GM18499 (cell line): ENCODE data around the gene TIPIN.
"Not testable (repeated sequence)": the region's sequence is repeated elsewhere in the genome, so short reads cannot be mapped to it uniquely, and the experiment has no call there.

ENCODE experiments used
- ATAC-seq: cut with Tn5 transposase; IDR thresholded peaks from one replicate; pipeline ENCODE4 v1.9.1; 2021; ENCODE audit warnings: moderate number of reproducible peaks; ENCODE audit not compliant: insufficient read depth, unreplicated experiment

The TIPIN gene

GRCh38 chr15:66386204-66387123, 30.0 kb upstream of the TIPIN start, which contains the start of gene MAP2K1:
Gene MAP2K1 (plus strand): TSS chr15:66386912. CDS start chr15:66387348, 436 bp downstream.
- ATAC-seq = peak; percentile 41

DNA sequence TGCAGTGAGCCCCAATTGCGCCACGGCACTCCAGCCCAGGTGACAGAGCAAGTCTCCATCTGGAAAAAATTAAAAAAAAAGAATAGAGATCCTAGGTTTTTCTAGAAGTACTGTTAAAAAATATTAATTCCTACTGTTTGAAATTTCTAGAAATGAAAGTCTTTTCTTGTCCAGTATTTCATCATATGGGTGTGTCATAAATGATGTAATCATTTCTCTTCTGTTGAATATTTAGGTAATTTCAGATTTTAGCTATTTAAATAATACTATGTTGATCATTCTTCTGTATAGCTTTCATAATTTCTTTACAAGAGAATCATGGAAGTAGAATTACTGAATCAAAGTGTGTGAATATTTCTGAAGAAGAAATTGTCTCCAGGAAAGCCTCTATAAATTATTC, 24.9 kb upstream of the TIPIN start:
- not testable (repeated sequence) for ATAC-seq

GRCh38 chr15:66378814-66379430, 22.4 kb upstream of the TIPIN start:
- ATAC-seq = no peak

- no peak for ATAC-seq
These were observed 17.7 kb upstream of the TIPIN start for GRCh38 chr15:66374179-66374578.

GRCh38 chr15:66369773-66370651, 13.5 kb upstream of the TIPIN start:
- no peak for ATAC-seq

DNA sequence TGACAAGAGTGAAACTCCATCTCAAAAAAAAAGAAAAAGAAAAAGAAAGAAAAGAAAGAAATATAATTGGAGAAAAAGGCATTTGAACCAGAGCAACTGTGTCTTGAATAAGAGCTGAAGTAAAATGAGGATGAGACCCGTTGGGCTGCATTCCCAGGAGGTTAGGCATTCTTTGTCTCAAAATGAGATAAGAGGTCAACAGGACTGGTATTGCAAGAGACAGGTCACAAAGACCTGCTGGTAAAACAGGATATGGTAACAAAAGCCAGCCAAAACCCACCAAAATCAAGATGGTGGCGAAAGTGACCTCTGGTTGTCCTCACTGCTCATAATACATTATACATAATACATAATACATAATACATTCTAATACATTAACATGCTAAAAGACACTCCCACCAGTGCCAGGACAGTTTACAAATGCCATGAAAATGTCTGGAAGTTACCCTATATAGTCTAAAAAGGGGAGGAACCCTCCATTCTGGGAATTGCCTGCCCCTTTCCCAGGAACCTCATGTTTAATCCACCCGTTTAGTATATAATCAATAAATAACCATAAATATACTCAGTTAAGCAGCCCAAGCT, 8.6 kb upstream of the TIPIN start:
- no peak for ATAC-seq

DNA sequence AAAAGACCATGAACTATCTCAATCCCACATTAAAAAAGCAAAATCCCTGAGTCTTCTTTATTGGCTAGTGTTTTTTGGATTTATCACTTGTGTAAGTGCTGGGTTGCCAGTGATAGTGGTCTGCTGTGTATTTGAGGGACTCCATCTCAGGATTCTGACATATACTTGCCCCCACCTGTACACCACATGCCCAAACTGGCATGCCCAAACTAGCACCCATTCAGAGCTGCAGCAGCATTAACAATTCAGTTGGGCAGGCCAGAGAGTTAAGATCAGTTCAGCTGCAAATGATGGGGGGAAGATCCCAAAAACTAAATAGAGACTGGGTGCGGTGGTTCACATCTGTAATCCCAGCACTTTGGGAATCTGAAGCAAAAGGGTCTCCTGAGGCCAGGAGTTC, 6.3 kb upstream of the TIPIN start:
- no peak for ATAC-seq

DNA sequence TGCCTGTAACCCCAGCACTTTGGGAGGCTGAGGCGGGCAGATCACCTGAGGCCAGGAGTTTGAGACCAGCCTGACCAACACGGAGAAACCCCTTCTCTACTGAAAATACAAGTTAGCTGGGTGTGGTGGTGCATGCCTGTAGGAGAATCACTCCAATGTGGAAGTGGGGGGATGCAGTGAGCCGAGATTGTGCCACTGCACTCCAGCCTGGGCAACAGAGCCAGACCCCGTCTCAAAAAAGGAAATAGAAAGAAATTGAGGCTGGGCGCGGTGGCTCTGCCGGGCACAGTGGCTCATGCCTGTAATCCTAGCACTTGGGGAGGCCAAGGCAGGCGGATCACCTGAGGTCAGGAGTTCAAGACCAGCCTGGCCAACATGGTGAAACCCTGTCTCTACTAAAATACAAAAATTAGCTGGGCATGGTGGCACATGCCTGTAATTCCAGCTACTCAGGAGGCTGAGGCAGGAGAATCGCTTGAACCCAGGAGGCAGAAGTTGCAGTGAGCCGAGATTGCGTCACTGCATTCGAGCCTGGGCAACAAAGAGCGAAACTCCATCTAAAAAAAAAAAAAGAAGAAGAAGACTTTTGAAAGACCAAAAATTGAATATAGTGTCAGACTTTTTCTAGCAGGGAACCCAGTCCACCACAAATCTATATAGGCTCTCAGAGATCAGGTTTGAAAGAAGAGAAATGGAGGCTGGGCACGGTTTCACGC, 5.4 kb upstream of the TIPIN start:
- not testable (repeated sequence) for ATAC-seq

- no peak for ATAC-seq
These were observed 3.3 kb upstream of the TIPIN start for GRCh38 chr15:66359740-66360139.

DNA sequence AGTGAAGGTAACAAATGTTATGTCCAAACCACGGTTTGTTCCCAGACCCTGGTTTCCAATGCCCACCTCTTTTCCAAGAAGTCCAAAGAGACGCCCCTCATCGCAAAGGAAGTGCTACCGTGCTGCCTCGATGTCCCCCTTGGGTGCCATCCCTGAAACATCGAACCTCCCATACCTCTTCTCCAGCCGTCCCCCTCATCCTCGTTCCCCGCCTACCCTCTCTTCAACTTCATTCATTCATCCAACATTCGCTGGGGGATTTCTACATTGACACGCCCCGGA, 467 bp downstream of the TIPIN start:
- ATAC-seq = no peak

GRCh38 chr15:66348530-66348929, 8.0 kb downstream of the TIPIN start:
- not testable (repeated sequence) for ATAC-seq

- no peak for ATAC-seq
These were observed 27.7 kb downstream of the TIPIN start for GRCh38 chr15:66328771-66329170.

GRCh38 chr15:66327736-66328135, 28.7 kb downstream of the TIPIN start:
- no peak for ATAC-seq

- no peak for ATAC-seq
These were observed 30.4 kb downstream of the TIPIN start for GRCh38 chr15:66326051-66326450.

GRCh38 chr15:66323312-66323928, 33.1 kb downstream of the TIPIN start:
- ATAC-seq = no peak

DNA sequence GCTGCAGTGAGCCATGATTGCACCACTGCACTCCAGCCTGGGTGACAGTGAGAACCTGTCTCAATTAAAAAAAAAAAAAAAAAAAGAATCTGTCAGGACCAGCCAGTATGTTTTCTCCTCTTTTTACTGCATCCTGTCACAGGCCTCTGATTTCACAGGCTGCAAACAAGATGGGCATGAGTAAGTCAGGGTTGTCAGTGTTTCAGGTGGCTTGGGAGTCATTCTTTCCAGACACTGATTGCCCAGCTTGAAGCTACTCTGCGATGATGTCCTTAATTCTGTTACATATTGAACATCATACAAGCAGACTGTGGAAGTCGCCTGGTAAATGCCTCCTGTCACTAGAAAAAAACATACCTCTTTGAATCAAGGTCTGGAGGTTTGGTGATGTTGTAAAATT, 44.3 kb downstream of the TIPIN start:
- ATAC-seq = no peak

DNA sequence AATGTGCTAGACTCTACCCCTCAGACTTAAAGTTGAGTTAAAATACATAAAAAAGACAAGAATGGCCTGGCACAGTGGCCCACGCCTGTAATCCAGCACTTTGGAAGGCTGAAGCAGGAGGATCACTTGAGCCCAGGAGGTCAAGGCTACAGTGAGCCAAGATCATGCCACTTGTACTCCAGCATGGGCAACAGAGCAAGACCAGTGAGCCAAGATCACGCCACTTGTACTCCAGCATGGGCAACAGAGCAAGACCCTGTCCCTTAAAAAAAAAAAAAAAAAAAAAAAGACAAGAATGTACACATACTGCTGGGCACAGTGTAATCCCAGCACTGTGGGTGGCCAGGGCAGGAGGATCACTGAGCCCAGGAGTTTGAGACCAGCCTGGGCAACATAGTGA, 45.7 kb downstream of the TIPIN start:
- no peak for ATAC-seq

DNA sequence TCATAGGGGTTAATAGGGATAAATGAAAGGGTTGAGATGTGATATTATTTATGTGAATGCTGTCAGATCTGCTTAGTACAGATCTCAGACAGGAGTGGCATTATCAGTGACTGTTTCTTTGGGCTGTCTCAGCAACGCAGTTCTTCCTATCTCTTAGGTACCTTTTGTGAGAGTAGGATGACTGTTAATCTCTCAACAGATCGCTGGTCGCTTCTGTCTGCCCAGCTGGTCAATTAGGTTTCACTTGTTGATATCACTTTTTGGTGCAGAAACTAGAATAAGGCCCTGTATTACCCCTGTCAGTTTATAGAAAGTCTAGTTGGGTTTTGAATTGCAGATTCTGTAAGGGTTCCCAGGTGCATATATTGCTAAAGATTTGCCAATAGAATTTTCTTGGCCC, 46.7 kb downstream of the TIPIN start:
- ATAC-seq = no peak

DNA sequence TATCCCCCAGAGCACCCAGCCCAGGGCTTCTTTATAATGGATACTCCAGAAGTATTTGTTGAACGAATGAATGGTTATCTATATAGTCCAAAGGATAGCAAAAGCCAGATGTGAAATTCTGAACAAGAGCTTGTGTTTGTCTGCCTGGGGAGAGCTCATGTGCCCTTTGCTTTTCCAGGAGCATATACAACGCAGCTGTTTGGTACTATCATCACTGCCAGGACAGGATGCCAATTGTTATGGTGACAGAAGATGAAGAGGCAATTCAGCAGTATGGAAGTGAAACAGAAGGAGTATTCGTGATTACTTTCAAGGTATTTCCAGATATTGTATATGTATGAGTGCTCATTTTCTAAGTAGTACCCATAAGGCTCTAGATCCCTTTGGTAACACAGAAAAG, 48.0 kb downstream of the TIPIN start:
- no peak for ATAC-seq

DNA sequence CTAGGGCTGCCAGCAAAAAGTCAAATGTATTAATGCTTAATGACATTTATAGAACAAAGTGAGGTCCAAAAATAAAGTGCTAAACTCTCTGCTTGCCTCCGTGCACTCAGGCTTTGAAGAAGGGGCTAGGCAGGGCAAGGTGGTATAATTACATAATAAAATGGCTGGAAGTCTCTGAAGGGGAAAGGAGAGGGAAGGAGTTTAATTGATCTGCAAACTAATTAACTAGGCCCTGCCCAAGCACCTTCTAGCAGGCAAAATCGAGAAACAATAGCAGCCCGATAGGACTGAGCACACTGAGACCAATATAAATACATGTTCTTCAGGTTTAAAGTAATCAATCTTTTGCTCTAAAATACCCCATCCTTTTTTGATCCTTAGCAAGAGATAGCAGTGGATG, 50.1 kb downstream of the TIPIN start:
- ATAC-seq = no peak
